ENCODE measurements around the gene ISL2.

DNA sequence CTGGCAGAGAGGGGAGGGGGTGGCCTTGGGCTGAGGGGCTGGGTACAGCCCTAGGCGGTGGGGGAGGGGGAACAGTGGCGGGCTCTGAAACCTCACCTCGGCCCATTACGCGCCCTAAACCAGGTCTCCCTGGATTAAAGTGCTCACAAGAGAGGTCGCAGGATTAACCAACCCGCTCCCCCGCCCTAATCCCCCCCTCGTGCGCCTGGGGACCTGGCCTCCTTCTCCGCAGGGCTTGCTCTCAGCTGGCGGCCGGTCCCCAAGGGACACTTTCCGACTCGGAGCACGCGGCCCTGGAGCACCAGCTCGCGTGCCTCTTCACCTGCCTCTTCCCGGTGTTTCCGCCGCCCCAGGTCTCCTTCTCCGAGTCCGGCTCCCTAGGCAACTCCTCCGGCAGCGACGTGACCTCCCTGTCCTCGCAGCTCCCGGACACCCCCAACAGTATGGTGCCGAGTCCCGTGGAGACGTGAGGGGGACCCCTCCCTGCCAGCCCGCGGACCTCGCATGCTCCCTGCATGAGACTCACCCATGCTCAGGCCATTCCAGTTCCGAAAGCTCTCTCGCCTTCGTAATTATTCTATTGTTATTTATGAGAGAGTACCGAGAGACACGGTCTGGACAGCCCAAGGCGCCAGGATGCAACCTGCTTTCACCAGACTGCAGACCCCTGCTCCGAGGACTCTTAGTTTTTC is 4.9 kb downstream of the ISL2 start:
- TF ChIP-seq CTCF (IDR thresholded peaks at IDR 0.05) (no peak), POLR2AphosphoS5 (IDR thresholded peaks at IDR 0.05) (no peak), POLR2A (IDR thresholded peaks at IDR 0.05) (no peak)

All from prostate gland (tissue), 2 donors.